GM18520 (cell line): ENCODE measurements around the gene TLR9.

Source experiments
- ATAC-seq: cut with Tn5 transposase; IDR thresholded peaks from one replicate; pipeline ENCODE4 v1.9.1; 2021; ENCODE audit not compliant: unreplicated experiment

TLR9 gene

GRCh38 chr3:52218454-52218853, 7.0 kb downstream of the TLR9 start:
- ATAC-seq = no peak

DNA sequence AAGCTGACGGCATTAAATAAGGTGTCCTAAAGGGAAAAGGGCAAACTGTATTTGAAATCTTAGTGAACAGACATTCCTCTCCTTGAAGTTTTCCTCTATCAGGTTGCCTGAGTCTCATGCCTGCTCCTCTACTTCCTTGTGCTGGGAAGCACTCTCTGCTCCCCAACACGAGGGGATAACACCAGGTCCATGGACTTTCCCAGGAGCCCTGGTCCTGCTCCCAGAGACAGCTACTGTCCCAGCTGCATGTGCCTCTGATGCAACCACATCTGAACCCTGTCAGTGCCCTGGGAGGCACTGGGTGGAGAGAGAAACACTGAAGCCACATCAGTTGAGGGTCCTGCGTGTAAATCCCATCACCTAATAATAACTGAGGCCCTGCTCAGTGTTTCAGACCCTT, 7.4 kb downstream of the TLR9 start:
- no peak for ATAC-seq

GRCh38 chr3:52217409-52217805, 8.0 kb downstream of the TLR9 start:
- no peak for ATAC-seq

- ATAC-seq = no peak
Observed at GRCh38 chr3:52216585-52217408, 8.6 kb downstream of the TLR9 start.

GRCh38 chr3:52215351-52215750, 10.1 kb downstream of the TLR9 start:
- no peak for ATAC-seq

GRCh38 chr3:52213901-52214300, 11.5 kb downstream of the TLR9 start:
- ATAC-seq = no peak

- no peak for ATAC-seq
Observed at GRCh38 chr3:52213005-52213404, 12.4 kb downstream of the TLR9 start.

DNA sequence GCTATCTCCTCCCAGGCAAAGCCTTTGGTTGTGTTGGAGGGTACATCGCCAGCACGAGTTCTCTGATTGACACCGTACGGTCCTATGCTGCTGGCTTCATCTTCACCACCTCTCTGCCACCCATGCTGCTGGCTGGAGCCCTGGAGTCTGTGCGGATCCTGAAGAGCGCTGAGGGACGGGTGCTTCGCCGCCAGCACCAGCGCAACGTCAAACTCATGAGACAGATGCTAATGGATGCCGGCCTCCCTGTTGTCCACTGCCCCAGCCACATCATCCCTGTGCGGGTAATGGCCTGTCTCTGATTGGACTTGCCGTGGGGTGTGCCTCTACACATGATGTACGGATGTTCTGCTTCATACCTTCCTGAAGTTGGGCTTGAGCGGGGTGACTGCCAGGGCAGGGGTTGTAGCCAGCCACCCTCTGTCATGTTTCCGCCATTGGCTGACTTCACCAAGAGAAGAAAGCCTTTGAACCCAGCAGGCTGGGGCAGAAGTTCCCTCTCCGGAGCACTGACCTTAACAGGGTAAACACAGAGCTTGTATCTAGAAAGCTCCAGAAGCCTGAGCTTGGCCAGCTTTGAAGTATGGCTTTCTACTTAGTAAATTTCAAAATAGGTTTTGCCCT, 14.1 kb downstream of the TLR9 start:
- no peak for ATAC-seq

DNA sequence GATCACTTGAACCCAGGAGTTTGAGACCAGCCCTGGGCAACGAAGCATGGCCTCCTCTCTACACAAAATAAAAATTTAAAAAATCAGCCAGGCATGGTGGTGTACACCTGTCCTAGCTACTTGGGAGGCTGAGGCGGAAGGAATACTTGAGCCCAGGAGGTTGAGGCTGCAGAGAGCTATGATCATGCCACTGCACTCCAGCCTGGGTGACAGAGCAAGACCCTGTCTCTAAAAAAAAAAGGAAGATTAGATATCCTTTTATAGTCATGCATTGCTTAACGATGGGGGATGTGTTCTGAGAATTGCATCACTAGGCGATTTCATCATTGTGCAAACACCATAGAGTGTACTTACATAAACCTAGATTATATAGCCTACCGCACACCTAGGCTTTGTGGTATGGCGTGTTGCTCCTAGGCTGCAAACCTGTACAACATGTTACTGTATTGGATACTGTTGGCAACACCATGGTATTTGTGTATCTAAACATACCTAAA, 14.8 kb downstream of the TLR9 start:
- ATAC-seq = no peak

DNA sequence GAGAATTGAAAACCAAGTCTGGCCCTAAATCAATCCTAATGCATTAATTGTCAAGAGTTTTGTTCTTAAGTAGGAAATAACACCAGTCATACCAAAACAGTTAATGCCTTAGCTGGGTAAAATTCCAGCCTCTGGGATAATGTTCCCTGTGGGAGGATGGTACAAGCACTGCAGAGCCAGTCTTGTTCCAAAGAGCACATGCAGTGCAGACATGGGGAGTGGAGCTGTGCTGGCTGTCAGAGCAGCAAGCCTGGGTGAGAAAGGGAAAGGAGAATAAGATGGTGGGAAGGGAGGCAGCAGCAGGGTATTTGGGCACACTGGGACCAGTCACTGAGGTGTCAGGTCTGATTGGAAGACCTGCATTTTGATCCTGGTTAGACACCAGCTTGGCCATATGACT, 15.4 kb downstream of the TLR9 start:
- no peak for ATAC-seq

DNA sequence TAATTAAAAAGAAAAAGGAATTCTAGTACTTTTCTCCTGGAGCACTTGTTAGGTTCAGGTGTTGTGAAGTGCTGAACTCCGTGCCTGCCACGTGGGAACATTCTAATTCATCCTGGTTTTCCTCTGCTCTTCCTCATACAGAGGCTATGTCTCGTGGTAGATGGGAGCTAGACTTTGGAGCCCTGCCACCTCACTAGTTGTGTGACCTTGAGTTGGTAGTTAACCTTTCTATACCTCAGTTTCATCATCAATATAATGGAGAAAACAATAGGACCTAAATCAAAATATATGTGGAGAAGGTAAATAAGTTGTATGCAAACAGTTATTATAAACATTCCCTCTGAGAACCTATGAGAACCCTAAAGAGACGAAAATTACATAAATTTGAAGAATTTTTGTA, 16.9 kb downstream of the TLR9 start:
- no peak for ATAC-seq

DNA sequence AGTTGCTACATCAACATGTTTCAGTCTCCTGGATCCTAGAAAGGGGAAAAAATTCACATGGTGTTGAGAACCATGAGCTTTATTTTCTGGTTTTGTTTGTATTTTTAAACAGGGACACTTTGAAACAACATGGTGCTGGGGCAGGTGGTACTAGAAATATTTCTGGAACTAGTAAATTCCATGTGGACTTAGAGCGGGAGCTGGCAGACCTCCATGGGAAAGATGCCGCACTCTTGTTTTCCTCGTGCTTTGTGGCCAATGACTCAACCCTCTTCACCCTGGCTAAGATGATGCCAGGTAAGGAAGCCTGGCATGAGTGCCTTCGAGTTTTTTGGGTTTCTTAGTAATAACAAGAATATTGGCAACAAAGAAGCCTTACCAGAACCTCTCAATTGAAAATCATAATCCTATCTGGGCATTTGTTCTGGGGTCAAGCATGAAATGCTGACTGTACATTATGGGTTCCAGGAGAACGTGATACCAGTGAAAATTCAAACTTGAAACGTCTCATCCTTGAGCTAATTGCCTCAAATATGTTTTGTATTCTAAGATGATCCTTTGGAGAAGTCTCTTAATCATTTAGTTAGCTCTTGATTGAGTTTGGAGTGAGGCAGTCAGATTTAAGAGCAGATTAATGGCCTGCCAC, 19.6 kb downstream of the TLR9 start:
- ATAC-seq = no peak

DNA sequence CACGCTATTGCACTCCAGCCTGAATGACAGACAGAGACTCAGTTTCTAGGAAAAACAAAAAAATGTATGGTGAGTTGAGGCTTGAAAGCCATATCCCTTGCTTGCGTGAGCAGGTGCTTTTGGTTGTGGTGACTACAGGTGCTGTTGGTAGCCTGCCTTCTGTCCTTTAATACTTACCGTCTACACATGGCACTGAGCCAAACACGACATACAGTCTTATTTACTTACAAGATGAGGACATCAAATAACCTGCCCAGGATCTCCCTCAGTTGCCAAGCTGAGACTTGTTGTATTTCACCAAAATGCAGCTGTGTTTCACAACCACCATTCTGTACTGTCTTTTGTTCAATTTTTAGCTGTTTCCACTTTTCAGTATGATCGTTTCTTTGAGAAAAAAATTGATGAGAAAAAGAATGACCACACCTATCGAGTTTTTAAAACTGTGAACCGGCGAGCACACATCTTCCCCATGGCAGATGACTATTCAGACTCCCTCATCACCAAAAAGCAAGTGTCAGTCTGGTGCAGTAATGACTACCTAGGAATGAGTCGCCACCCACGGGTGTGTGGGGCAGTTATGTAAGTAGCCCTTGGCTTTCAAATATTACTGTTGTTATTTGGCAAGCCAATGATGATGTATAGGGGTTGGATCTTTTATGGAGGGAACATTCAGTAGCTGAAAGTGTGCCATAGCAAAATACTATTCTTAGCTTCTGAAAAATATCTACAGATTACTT, 20.9 kb downstream of the TLR9 start:
- ATAC-seq = no peak

DNA sequence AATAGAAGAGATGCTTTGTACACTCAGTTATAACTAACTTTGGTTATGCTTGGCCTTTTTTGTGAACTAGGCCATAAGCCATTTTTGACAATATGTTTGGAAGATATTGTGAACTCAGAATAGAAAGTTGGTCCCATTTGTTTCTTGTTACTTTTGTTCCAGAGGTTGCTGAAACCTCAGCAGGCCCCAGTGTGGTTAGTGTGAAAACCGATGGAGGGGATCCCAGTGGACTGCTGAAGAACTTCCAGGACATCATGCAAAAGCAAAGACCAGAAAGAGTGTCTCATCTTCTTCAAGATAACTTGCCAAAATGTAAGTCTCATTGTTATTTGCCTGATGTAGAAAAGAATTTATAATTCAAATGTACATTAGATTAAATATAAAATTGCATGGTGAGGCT, 21.7 kb downstream of the TLR9 start:
- no peak for ATAC-seq

GRCh38 chr3:52202384-52203077, 22.9 kb downstream of the TLR9 start:
- no peak for ATAC-seq

DNA sequence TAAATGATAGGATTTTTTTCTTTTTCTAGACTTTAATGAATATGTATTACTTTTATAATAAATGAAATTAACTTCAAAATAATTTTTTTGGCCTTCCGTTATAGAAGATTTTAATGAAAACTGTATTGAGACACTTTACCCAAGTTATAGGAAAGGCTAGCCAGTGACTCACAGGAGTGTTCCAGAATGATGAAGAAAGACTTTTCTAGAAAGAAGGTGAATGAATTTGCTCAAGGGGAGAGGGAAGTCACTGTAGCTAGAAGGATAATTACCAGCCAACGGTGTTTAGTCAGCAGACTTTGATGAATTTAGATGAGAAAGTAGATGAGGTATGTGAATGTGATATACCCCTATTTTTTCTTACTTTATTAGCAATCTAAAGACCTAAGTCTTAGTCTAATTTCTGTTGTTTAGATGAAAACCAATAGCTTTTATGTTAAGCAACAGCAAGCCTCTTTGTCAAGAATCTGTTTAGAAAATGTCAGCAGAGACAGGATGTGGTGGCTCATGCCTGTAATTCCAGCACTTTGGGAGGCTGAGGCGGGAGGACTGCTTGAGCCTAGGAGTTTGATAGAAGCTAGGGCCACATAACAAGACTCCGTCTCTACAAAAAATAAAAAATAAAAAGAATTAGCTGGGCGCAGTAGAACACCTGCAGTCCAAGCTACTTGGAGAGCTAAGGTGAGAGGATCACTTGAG, 24.3 kb downstream of the TLR9 start:
- ATAC-seq = no peak

DNA sequence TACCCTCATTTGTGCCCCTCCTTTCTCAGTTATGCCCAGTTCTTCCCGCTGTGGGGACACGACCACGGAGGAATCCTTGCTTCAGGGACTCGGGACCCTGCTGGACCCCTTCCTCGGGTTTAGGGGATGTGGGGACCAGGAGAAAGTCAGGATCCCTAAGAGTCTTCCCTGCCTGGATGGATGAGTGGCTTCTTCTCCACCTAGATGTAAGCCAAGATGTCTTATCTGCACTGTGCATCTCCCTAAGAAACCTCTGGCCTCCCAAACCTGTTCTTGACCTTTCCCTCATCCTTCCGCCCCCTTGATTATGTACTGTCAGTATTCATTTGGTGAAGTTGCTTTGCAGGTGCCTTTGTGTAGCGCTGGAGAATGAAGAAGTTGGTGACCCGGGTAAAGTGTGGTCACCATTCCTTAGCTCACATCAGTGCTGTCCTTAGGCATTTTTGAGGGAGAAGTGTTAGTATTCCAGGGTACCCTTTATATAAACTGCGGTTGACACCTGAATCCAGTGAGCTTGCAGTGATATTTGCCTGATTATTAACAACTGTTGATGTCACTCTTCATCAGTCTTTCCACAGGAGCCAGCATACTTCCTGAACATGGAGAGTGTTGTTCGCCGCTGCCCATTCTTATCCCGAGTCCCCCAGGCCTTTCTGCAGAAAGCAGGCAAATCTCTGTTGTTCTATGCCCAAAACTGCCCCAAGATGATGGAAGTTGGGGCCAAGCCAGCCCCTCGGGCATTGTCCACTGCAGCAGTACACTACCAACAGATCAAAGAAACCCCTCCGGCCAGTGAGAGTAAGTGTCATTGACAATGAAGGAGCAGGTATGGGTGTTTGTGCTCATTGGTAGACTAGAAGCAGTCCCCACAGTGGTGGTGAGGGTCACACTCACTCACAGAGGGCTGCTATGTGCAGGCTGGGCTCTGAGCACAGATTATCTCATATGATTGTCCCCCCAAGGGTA, 26.5 kb downstream of the TLR9 start:
- no peak for ATAC-seq

DNA sequence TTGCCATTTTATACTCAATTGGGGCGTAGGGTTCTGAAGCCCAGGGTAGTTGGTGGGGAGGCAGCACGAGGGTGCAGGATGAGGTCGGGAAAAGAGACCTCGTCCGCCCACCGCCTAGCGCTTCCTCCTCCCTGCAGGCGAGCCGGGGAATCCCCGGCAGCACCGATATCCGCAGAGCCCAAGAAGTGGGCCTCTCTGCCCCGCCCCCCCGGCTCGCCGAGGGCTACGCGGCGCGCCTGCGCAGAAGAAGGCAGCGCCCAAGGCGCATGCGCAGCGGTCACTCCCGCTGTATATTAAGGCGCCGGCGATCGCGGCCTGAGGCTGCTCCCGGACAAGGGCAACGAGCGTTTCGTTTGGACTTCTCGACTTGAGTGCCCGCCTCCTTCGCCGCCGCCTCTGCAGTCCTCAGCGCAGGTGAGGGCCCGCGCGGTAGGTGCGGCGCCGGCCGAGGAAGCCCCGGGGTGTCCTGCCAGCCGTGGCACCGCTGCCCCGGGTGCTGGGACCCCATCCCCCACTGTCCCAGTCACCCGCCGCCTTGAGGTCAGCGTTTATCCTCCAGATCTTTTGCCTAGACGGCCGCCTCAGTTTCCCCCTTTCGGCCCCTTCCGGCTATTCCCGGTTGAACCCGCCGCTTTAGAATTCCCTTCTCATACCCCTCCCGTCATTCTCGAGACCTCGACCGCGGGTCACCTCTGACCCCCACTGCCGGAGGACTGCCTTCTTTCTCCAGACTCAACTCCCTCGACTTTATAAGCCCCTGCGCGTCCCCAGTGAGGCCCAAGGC, 27.4 kb downstream of the TLR9 start, which contains the start of gene ALAS1:
ALAS1 (plus strand) TSS at position 319 of the 784 bp plus-strand sequence. CDS start 1,082 bp downstream, outside the sequence.
- peak; percentile 72 for ATAC-seq
